K562 treated with DMSO at 1 percent for 24 hours (cell line): ENCODE measurements around the gene SASH3. TPM values are rescaled to one million over a fixed set of nuclear protein-coding genes. Genes with fewer than 3 reads are reported as not detected.

Source experiments
- total RNA-seq: library from RNA; unstranded; fragments of 300-600 nt; gene quantifications from 2 replicates; pipeline ENCODE4 v1.2.3, GENCODE V29; 2022; ENCODE audit warnings: low read depth; ENCODE audit not compliant: insufficient read depth

The SASH3 gene
- total RNA-seq: 0.46 and 0.94 TPM in 2 replicates

GRCh38 chrX:129779747-129780146, at the start of gene SASH3:
Gene SASH3, plus strand, starts transcription at chrX:129779949. Its CDS starts 149 bp downstream, at chrX:129780098.

GRCh38 chrX:129738466-129739308, 41.1 kb upstream of the SASH3 start, which contains the start of gene XPNPEP2:
Gene XPNPEP2, plus strand, starts transcription at chrX:129738979. Its CDS starts 235 bp downstream, at chrX:129739214.

DNA sequence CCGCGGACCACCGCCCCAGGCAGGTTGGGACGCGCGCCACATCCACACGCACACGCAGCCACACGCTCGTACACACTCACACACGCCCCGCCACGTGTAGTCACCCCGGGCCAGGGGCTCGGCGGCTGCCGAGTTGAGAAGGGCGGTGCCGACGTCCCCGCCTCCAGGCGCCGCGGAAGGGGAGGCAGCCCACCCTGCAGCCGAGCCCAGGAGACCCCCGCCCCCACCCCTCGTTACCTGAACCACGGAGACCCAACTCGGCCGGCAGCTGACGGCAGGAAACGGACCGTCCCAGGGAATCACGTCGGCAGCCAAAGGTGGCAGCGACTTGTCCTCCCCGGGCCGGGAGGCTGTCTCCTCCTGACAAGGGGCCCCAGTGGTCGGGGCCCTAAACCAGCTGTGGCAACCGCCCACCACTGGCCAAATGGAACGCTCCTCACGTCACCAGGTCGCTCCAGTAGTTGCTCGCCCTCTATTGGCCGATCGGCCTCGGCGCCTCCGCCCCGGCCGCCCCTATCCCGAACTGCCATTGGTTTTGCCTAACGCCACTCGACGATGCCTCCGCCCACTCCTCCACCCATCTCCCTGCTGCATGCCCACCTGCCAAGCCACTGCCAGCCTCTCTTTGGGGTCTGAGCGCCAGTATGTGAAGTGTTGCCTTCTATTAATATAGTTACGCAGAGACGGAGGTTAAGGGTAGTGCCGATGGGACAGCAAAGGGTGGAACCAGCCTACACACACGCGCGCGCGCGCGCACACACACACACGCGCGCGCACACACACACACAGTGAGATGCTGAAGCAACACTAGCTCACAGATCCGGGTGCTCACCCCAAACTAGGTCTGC, 63.9 kb downstream of the SASH3 start, which contains the start of gene ZDHHC9:
Gene ZDHHC9 (minus strand): TSS at position 428 of the 848 bp plus-strand sequence. CDS start 1,941 bp downstream, outside the sequence.

Other genes starting within 250 kb of the SASH3 start
- 7.6 and 7.7 TPM in 2 replicates for gene OCRL, start 239.7 kb upstream of the SASH3 start, total RNA-seq
- gene APLN, start 125.0 kb upstream of the SASH3 start, total RNA-seq: 0.30 TPM in 1 of 2 replicates, not detected in the other
- gene XPNPEP2, start 41.0 kb upstream of the SASH3 start, total RNA-seq: not detected in 2 replicates
- gene ZDHHC9, start 63.9 kb downstream of the SASH3 start, total RNA-seq: 12.9 and 15.2 TPM in 2 replicates
- 15.4 and 16.2 TPM in 2 replicates for gene UTP14A, start 126.2 kb downstream of the SASH3 start, total RNA-seq
- gene BCORL1, start 202.7 kb downstream of the SASH3 start, total RNA-seq: 14.8 and 19.9 TPM in 2 replicates